IMR-90 (cell line): ENCODE data around the gene PDRG1. TPM values are rescaled to one million over a fixed set of nuclear protein-coding genes. Genes with fewer than 3 reads are reported as not detected.

ENCODE experiments used
- ATAC-seq: fragments of 200-7000 bp; cut with Tn5 transposase; 2 replicates; pipeline ENCODE4 v1.9.1; 2020; ENCODE audit warnings: low read depth, mild to moderate bottlenecking, moderate library complexity
- BruUV-seq: library from RNA; stranded (reverse); fragments of 400-500 nt; replicated peaks from 2 replicates; lab custom pipeline; 2021; lab: Mats Ljungman, UMichigan
- CTCF ChIA-PET: fragments of 300-600 bp; formaldehyde crosslinking; extraction: SDS; loops from one replicate; lab custom pipeline; 2021; ENCODE audit warnings: antibody characterized with exemption; lab: Yijun Ruan, JAX
- POLR2A ChIA-PET: fragments of 300-600 bp; sonication (Branson Sonifier 250); formaldehyde crosslinking; loops from one replicate; lab custom pipeline; 2022; ENCODE audit warnings: antibody characterized with exemption; ENCODE audit not compliant: unreplicated experiment; lab: Charles Lee
- DNase-seq: peaks from one replicate; pipeline ENCODE4 v3.0.0; 2013
- H2AFZ ChIP-seq: replicated peaks from 2 replicates; pipeline ENCODE3; 2013; ENCODE audit warnings: low read length, mild to moderate bottlenecking; ENCODE audit not compliant: poor library complexity
- H2AK5ac ChIP-seq: 2 replicates; pipeline ENCODE4 v1.6.1; 2013; ENCODE audit warnings: low read depth, low read length, inconsistent platforms
- H2AK9ac ChIP-seq: replicated peaks from 2 replicates; pipeline ENCODE3; 2013; ENCODE audit warnings: mild to moderate bottlenecking, low read depth, low read length, moderate library complexity; ENCODE audit not compliant: poor library complexity
- H2BK120ac ChIP-seq: 2 replicates; pipeline ENCODE4 v1.6.1; 2013; ENCODE audit warnings: low read depth, low read length, inconsistent platforms
- H2BK15ac ChIP-seq: 3 replicates; pipeline ENCODE4 v1.6.1; 2013; ENCODE audit warnings: low read depth, low read length, inconsistent platforms
- H2BK20ac ChIP-seq: 2 replicates; pipeline ENCODE4 v1.6.1; 2013; ENCODE audit warnings: low read depth, mild to moderate bottlenecking, inconsistent platforms, low read length, moderate library complexity
- H2BK5ac ChIP-seq: 2 replicates; pipeline ENCODE4 v1.6.1; 2013; ENCODE audit warnings: mild to moderate bottlenecking, low read depth, low read length, inconsistent platforms; ENCODE audit not compliant: poor library complexity, severe bottlenecking
- H3K14ac ChIP-seq: replicated peaks from 2 replicates; pipeline ENCODE4 v1.6.1; 2013; ENCODE audit warnings: low read depth, low read length, inconsistent platforms
- H3K18ac ChIP-seq: 2 replicates; pipeline ENCODE4 v1.6.1; 2013; ENCODE audit warnings: low read depth, low read length, control low read depth
- H3K23ac ChIP-seq: 2 replicates; pipeline ENCODE4 v1.6.1; 2013; ENCODE audit warnings: low read depth, low read length, inconsistent platforms
- H3K27ac ChIP-seq: 2 replicates; pipeline ENCODE4 v1.5.1; 2013; ENCODE audit warnings: mild to moderate bottlenecking, control low read depth, low read length; ENCODE audit not compliant: insufficient read depth
- H3K27me3 ChIP-seq: 2 replicates; pipeline ENCODE4 v1.6.1; 2013; ENCODE audit warnings: low read length; ENCODE audit not compliant: control insufficient read depth, insufficient read depth
- H3K36me3 ChIP-seq: 2 replicates; pipeline ENCODE4 v1.6.1; 2013; ENCODE audit warnings: low read length, mixed read lengths; ENCODE audit not compliant: control insufficient read depth, insufficient read depth
- H3K4ac ChIP-seq: 2 replicates; pipeline ENCODE4 v1.6.1; 2013; ENCODE audit warnings: low read depth, low read length, inconsistent platforms
- H3K4me1 ChIP-seq: 2 replicates; pipeline ENCODE4 v1.6.1; 2013; ENCODE audit warnings: low read length, mixed read lengths; ENCODE audit not compliant: control insufficient read depth, insufficient read depth
- H3K4me2 ChIP-seq: 2 replicates; pipeline ENCODE4 v1.6.1; 2013; ENCODE audit warnings: low read depth, mild to moderate bottlenecking, control low read depth, low read length, moderate library complexity
- H3K4me3 ChIP-seq: 2 replicates; pipeline ENCODE4 v1.5.1; 2013; ENCODE audit warnings: low read depth, mild to moderate bottlenecking, control low read depth, low read length, moderate library complexity; ENCODE audit not compliant: insufficient read depth
- H3K56ac ChIP-seq: 2 replicates; pipeline ENCODE4 v1.6.1; 2013; ENCODE audit warnings: low read length, inconsistent platforms; ENCODE audit not compliant: insufficient read depth; ENCODE audit errors: extremely low read depth
- H3K79me1 ChIP-seq, 2 experiments: 2 replicates each; pipeline ENCODE4 v1.6.1; 2013; ENCODE audit warnings: low read length in 2 of 2, inconsistent platforms in 1 of 2, low read depth in 1 of 2
- H3K9ac ChIP-seq: 2 replicates; pipeline ENCODE4 v1.6.1; 2013; ENCODE audit warnings: low read depth, low read length, control low read depth
- H3K9me1 ChIP-seq: 2 replicates; pipeline ENCODE4 v1.6.1; 2013; ENCODE audit warnings: low read length, inconsistent platforms; ENCODE audit not compliant: insufficient read depth
- H3K9me3 ChIP-seq: 2 replicates; pipeline ENCODE4 v1.6.1; 2013; ENCODE audit warnings: low read length; ENCODE audit not compliant: control insufficient read depth, insufficient read depth
- H4K20me1 ChIP-seq: 2 replicates; pipeline ENCODE4 v1.6.1; 2013; ENCODE audit warnings: low read length, inconsistent platforms; ENCODE audit not compliant: insufficient read depth
- H4K5ac ChIP-seq: 2 replicates; pipeline ENCODE4 v1.6.1; 2013; ENCODE audit warnings: mild to moderate bottlenecking, low read depth, low read length, control low read depth
- H4K8ac ChIP-seq, 2 experiments: 2 replicates each; pipeline ENCODE4 v1.6.1; 2013; ENCODE audit warnings: low read depth in 2 of 2, low read length in 2 of 2, control low read depth in 1 of 2, inconsistent platforms in 1 of 2
- H4K91ac ChIP-seq: 2 replicates; pipeline ENCODE4 v1.6.1; 2013; ENCODE audit warnings: low read depth, low read length, inconsistent platforms; ENCODE audit not compliant: insufficient read depth
- RAD21 ChIP-seq: IDR thresholded peaks from 2 replicates; pipeline ENCODE4 v1.6.1; 2012; ENCODE audit warnings: low read length, improper control_type of control experiment
- SMC3 ChIP-seq: fragments of 150-350 bp; IDR thresholded peaks from 2 replicates; pipeline ENCODE4 v1.6.1; 2016; ENCODE audit warnings: low read depth, mild to moderate bottlenecking, antibody characterized with exemption, low read length, moderate library complexity
- WGBS, 2 experiments: methylation state at CpG; one replicate each; pipeline versions ENCODE4 v1.1.5 to v1.1.7; 2013; ENCODE audit warnings: missing lambda C conversion rate in 2 of 2; ENCODE audit not compliant: insufficient read length in 1 of 2; ENCODE audit errors: extremely low coverage in 2 of 2; 5-methylcytosine and 5-hydroxymethylcytosine counted together
- dilution Hi-C: fragments of 300-500 bp; cut with HindIII; formaldehyde crosslinking; loops from one replicate; pipeline ENCODE4 v1.14.3; 2018; ENCODE audit warnings: low sequenced_read_pairs; ENCODE audit not compliant: unreplicated experiment
- in situ Hi-C: fragments of 300-500 bp; cut with MboI; formaldehyde crosslinking; loops from 3 replicates; pipeline ENCODE4 v1.14.3; 2019; ENCODE audit warnings: low sequenced_read_pairs, inconsistent platforms, mixed read lengths
- intact Hi-C: fragments of 100-400 bp; cut with micrococcal nuclease; formaldehyde crosslinking; loops from 2 replicates; pipeline ENCODE4 v1.10.0; 2022
- polyA plus RNA-seq, 3 experiments: library from polyadenylated mRNA; depleted of rRNA; stranded (reverse); fragments of >200 nt; gene quantifications; 2 replicates each; pipeline ENCODE4 v1.2.3, GENCODE V29; 2012; ENCODE audit warnings: low replicate concordance in 1 of 3
- total RNA-seq: library from RNA; depleted of rRNA; stranded (reverse); fragments of >200 nt; gene quantifications from 2 replicates; pipeline ENCODE4 v1.2.3, GENCODE V29; 2012

Gene PDRG1
- total and polyA plus RNA-seq, 2 of the 4 experiments (the other 2 are of a cell fraction) = 5.0 to 15.7 TPM

GRCh38 chr20:31962761-31963160 is 10.9 kb upstream of the PDRG1 start:
- intact Hi-C loops (no loop called here), in situ Hi-C loops (no loop called here), dilution Hi-C loops (no loop called here)
- Histone ChIP-seq H3K79me1 (no peaks in the 10 kb centered on the region), H3K23ac (no peak overlapping the region), H3K4me2 (no peak overlapping the region), H4K8ac (no peak overlapping the region), H3K9ac (no peak overlapping the region), H4K5ac (no peak overlapping the region), H4K91ac (no peak overlapping the region), H2AK9ac (no peak overlapping the region), H2AK5ac (no peak overlapping the region), H3K18ac (no peak overlapping the region), H3K4me3 (no peak overlapping the region), H3K14ac (no peak overlapping the region), H2BK120ac (no peak overlapping the region), H4K20me1 (no peaks in the 10 kb centered on the region), H2BK15ac (no peak overlapping the region), H2BK5ac (no peak overlapping the region), H3K27ac (no peak overlapping the region), H3K9me1 (no peaks in the 10 kb centered on the region), H3K56ac (no peak overlapping the region), H3K36me3 (no peaks in the 10 kb centered on the region), H2BK20ac (no peak overlapping the region), H3K4ac (no peak overlapping the region), H3K27me3 (peaks cover 45% of the 10 kb centered on the region), H3K9me3 (no peaks in the 10 kb centered on the region), H3K4me1 (no peaks in the 10 kb centered on the region), H2AFZ (no peak overlapping the region)
- POLR2A ChIA-PET = no interaction called here
- CTCF ChIA-PET = interaction anchor here (1.1 kb wide), 1 partner anchor 11 kb away, joined by 3 read pairs; the partner anchor contains the start of gene PDRG1
- no peak for TF ChIP-seq RAD21
- no peak for TF ChIP-seq SMC3
- no CpG with 5 or more reads among the region's 2 CpGs for WGBS, 2 experiments
- no peak for ATAC-seq
- no TSS peak for BruUV-seq
- no peak for DNase-seq
